ENCODE data around the gene FGR.

Gene FGR

DNA sequence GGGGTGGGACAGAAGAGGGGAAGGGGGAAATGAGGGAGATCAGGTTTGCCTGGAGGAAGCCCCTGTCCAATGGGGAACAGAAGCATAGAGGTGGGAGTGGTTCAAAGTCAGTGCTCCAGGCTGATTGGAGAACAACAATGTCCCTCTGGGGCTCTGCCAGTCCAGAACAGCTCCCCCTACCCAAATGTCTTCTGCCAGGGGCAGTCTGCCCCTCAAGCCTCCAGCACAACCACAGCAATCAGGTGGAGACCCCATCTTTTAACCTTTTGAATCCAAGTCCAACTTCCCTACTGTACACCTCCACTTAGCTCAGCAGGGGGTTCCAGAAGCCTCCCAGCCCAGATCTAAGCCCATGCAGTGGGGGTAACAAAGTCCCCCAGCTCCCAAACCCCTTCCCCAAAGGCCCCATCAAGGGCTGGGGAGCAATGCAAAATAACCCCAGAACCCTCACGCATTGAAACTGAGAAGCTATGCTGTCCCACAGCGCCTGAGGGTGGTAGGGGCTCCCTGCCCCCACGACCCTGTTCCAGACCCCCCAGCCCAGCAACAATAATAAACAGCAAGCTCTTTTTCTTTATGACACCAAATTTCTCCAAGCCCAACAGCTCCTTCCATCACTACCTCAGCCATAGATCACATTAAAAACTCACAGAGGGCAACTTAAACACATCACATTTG, 34.3 kb downstream of the FGR start:
- DNase-seq (ENCODE audit: low read depth) = no peak

DNA sequence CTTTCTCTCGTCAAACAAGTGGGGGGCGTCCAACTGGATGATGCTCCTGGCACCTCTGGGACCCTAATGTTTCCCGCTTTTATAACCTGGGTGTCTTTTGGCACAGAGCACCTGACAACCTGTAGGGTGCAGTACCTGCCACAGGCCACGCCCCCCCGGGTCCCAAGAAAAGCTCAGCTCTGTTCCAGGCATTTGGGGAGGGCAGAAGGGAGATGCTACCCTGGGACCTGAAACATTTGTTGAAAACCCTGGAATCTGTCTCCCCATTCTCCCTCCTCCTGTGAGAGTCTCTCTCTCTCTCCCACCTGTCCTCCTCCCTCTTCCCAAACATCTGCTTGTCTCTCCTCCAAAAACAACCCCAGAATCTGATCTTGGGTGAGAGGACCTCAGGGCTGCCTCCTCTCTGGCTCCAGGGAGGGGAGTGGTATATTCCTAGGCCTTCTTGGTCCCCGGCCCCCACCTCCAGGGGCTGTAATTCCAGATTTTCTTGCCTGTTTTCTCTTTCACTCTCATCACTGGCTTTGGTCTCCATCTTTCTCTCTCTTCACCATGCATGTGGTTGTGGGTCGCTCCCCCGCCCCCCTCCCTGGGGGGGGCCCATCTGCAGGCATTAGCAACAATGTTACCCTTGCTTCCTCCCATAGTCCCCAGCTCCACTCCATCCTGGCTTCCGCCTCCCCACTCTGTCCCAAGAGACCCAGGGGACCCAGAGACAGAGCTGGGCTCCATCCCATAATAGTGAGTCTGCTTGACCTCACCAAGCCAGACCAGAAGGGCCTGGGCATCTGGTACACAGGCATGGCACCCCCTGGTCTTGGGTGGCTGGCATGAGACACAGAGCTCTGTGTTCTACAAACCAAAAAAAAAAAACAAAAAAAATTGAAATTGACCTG, 35.1 kb downstream of the FGR start:
- DNase-seq (ENCODE audit: low read depth) = no peak

DNA sequence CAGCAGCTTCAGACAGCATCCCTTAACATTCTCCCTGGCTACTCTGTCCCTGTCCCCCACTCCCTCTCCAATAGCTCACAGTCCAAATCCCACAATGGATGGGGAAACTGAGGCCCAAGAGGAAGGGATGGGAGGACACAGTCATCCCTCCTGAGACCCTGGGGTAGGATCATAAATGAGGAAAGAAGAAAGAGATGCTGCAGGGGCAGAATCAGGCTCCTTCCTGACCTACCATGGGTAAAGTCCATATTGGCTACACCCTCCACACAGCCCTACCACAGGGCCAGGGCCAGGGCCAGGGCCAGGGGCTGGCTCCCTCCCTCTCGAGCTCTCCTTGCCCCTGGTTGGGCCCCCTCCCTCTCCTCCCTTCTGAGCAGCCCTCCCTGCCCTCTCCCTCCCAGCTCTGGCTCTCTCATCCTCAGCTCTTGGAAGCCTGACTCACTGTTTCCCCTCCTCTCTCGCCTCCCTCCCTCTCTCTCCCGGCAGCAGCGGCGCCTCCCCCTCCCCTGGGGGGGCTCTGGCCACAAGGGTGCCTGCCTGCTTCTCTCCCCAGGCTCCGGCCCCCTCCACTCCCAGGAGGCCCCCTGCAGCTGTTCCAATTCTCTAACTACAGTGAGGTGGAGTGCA, 36.0 kb downstream of the FGR start:
- DNase-seq (ENCODE audit: low read depth) = no peak

DNA sequence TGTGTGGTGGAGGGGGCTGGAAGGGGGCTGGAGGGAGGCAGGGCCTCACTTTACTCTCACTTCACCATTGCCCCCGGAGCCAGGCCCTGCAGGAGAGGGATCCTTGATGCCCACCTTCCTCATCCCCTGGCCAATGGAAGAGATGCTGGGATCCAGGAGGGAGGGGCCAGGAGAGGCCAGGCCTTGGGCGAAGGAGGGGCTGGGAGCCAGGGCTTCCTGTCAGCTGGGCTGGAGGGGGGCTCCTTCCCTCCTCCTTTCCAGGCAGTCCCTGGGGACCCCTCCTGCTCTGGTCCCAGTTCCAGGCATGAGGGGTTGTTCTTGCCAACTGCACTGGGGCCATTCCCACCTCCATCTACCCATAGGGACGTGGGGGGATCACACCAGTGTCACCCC, 36.7 kb downstream of the FGR start:
- DNase-seq (ENCODE audit: low read depth) = no peak

DNA sequence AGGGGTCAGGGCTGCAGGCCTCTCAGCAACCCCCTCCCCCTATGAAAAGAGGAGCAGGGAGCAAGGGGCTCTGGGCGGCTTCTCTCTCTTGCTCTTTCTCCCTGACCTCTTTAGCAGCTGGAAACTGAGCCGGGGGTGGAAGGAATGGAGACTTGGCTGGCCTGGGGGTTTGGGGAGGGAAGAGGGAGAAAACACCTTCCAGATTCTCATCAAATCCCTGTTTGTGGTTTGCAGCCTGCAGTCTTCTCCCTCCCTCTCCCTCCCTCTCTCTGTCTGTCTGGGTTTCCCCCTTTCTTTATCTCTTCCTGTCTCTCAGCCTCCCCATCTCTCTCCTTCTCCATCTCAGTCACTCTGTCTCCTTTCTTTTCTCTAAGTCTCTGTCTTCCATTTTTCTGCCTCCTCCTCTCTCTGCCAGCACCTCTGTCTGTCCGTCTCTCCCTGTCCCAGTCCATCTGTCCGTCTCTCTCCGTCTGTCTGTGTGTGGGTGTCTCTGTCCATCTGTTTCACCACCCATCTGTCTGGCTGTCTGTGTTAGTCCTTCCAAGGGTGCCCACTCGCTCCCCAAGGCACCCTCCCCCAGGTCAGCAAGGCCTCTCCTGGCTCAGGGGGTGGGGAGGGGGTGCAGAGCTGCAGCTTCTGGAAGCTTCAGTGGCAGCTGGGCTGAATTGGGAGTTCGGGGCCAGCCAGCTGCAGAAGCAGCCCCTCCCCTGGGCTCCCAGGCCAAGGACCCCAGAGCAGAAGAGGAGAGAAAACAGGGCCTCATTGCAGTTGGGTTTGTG, 37.3 kb downstream of the FGR start:
- DNase-seq (ENCODE audit: low read depth) = no peak

DNA sequence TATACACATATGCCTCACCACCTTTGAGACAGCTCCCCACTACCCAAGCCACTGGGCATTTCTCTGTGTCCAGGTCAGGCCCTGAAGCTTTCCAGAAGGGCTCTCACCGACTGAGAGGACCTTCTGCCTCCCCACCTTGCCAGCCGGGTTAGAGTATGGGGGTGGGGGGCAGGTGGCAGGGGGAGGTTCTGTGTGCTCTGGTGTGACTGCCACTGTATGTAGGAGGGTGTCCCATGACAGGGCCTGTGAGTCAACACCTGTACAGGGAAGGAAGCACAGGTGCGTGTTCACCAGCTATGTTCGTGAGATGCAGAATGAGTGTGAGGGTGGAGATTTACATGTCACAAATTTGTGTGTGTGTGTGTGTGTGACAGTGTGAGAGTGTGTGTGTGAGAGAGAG, 38.0 kb downstream of the FGR start:
- DNase-seq (ENCODE audit: low read depth) = no peak

DNA sequence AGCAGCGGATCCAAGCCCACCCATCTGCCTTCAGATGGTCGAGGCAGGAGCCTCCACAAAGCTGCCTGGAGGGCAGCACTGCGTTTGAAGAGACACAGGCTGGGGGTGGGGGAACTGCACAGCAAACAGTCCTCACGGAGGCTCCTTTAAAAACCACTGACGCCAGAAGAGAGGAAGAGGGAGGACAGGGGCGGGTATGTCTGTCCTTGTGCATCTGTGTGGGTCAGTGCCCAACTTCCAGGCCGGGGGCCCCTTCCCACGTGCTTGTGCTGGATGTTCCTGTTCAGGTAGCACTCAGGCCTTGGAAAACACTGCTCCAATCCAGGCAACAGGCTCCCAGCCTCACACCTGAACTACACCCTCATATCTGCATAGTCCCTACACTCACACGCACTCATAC, 38.7 kb downstream of the FGR start:
- DNase-seq (ENCODE audit: low read depth) = no peak

DNA sequence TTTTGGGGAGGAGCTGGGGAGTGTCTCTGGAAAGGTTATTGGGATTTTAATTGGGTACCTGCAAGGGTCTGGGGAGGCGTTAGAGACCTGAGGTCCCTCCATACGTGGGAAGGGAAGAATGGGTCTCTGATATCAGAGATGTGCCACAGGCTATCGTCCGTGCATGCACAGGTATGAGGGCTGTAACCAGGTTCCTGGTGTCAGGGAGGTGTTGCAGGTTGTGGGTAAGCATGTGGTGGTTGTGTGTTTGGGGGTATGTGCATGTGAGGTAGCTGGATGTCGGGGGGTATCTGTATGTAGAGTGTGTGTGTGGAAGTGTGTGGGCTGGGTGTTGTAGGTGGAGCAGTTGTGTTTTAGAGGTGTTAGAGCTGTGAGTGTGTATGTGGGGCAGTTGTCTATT, 39.4 kb downstream of the FGR start:
- DNase-seq (ENCODE audit: low read depth) = no peak

DNA sequence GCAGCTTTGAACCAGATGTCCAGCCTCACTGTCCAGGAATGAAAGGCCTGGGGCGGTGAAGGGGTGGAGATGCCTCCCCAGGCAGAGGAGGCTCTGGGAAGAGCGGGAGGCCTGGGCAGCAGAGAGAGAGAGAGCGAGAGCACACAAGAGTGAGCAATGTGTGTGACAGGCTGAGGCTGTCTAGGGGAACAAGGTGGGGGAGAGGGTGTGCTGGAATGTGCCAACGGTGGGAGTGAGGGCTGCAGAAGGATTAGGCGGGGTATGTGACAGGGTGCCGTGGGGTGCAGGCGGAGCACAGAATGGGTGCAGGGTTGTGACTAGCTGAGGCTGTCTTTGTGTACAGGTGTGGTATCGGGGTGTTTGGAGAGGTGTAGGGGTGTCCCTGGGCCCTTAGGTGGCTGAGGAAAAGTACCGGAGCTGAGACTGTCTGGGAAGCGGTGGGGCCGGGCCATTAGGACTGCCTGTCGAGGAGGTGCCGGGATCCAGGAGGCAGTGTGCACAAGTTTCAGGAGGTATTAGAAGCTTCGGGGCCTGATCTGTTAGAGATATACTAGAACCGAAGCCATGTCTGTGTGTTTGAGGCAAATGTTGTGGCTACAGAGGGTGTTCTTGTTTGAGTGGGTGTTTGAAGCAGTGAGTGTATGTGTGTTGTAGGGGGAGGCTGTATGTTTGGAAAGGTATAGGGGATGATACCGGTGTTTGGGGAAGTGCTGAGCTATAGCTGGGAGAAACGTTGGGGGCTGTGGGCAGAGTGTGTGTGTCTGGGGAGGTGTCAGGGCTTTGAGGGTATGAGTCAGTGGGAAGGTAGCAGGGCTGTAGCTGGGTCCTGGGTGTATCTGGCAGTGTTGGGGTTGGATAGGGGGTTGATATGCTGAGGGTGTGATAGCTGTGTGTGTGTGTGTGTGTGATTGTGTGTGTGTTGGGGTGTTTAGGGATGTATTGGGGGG, 40.1 kb downstream of the FGR start:
- DNase-seq (ENCODE audit: low read depth) = no peak

DNA sequence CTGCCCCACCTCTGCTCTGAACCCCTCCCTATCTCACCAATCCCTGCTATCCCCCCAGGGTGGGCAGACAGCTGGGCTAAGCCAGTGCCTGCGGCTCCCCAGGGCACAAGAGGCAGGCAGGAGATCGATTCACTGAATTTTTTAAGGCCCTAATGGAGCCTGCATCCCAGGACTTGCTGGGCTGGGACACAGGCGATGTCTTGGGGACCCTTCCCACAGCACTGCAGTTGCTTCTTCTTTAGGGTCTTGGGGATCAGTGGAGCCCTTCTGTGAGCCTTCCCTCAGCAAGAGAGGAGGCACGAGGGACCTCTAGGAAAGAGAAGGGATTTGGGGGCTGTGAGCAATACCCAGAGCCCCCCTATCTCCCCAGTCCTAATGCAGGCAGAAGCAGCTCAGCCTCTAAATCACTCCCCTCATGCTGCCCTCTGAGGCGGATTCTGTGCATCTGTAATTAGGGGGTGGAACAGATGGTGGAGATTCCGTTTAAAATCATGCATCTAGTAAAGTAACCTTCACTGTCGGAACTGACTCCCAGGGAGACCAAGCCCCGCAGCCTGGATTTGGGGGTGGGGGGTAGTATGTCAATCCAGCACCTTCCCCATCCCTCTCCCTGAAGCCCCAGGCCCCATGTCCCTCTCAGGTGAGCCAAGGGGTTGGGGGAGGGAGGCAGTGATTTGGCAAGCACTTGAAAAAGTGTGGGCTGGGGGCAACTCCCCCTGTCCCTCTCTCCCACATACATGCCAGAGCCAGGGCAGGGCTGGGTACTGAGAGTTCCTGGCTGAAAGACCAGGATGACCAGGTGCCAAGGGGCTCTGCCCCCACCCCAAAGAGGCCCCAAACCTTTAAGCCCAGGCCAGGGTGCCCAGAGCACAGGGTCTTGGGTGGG, 41.1 kb downstream of the FGR start:
- DNase-seq (ENCODE audit: low read depth) = no peak

DNA sequence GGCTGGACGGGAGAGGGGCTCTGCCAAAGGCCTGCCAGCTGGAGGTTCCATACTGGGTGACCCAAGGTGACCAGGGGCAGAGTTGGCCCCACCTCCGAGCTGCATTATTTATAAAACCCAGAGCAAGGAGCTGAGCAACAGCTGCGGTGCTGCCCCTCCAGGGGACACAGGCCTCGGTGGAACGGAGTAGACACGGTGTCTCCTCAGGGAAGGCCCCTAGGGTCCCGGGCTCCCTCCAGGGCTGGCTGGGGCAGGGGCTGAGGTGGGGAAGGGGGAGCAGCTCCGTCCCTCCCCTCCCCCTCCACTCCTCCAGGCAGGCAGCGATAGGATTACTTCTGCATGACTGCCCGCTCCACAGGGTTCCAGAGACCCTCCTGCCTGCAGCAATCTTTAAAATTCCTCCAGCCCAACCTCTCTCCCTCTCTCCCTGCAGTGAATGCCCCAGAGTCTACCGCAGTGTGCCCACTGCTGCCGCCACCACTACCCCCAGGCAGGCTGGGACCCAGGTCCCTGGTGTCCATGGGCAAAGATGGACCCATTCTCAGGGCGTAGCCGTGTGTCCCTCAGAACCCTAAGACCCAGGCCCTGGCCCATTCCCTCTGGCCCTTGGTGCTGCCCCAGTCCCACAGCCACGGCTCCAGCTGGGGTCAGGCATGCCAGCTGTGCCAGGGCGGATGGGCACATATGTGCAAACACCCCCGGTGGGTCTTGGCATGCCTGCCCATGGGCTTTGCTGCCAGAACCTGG, 41.9 kb downstream of the FGR start:
- DNase-seq (ENCODE audit: low read depth) = no peak

DNA sequence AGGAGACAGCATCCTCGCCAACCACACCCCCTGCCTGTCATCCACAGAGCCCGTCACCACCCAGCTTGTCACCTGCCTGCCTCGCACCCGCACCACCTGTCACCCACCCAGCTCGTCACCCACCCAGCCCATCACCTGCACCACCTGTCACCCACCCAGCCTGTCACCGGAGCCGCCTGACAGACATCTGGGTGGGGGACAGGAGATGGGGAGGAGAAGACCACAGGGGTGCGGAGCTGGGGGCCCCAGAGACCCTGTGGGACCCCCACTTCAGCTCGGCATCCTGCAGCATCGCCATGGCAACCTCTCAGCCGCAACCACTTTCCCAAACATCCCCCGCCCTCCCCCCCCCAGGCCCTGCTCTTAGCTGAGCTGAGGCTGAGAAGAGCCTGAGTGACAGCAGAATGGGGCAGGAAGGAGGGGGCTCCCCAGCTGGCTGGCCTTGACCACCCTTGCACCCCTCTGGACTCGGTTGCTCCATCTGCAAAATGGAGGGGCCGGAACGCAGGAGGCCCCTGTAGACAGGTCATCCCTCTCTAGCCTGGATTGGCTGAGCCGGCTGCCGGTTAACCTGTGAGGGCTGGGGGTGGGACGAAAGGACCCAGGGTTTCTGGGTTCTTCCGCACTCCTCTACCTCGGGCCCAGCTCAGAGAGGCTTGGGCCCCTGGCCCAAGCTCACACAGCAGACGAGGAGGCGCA, 42.6 kb downstream of the FGR start:
- DNase-seq (ENCODE audit: low read depth) = no peak

DNA sequence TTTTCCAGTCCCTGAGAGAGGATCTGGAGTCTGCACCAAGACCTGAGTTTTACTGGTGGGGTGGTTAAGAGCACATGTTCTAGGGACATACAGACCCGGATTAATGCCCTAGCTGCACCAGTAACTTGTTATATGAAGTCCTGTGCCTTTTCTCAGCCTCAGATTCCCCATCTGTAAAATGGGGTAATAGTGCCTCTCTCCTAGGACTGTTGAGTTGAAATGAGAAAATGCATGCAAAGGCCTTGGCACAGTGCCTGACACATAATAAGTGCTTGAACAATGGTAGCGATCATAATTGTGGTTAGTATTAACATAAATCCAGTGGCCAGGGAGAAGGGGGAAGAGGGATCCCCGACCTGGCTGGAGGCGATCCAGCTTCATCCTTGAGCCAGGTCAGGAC, 43.4 kb downstream of the FGR start:
- no peak for DNase-seq (ENCODE audit: low read depth)

DNA sequence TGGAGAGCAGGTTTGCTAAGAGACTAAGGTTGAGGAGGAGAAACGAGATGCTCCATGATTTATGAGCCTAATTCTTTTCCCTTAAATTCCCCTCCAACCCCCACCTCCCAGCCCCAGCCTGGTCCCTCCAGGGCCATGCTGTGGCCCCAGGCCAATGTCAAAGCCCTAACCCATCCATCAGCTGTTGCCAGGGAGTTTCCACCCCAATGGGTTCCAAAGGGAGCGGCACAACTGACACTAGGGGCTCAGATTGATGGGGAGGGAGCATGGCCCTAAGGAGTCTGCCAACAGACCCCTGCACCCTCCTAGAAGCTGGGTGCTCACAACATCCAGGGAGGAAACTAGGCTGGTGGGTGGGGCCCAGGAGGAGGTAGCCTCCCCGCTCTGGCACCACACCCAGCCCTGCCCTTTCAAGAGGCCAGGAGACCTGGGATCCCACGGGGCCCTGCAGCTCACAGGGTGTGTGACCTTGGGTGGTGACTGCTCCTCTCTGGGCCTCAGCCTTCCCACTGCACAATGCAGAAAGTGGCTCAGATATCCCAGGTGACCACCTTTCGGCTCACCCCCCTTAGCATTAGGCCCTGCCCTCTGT, 44.0 kb downstream of the FGR start:
- DNase-seq (ENCODE audit: low read depth) = no peak

DNA sequence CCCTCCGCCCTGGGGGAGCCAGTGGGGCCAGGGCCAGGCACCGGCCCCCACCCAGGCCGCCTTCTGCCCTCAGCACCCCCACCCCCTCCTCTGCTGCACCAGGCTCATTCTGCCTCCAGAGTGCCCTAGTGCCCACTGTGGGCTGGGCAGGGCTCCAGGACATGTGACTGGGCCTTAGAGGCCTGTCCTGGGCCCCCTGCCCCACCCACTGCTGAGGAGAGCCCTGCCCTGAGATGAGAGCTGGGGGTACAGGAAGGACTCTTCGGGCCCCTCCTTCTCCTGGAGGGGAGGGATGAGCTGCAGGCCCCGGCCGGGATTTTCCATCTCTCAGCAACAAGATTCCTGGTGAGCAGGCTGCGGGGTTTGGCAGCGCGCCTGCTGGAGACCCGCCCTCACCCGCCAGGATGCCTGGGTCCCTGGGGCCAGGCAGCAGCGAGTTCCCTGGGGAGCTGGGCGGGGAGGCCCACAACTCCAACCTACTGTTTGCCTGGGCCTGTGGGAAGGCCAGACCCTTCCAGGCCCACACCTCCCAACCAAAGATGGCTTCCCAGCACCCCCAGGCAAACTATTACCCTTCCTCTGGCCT, 45.1 kb downstream of the FGR start:
- DNase-seq (ENCODE audit: low read depth) = no peak

DNA sequence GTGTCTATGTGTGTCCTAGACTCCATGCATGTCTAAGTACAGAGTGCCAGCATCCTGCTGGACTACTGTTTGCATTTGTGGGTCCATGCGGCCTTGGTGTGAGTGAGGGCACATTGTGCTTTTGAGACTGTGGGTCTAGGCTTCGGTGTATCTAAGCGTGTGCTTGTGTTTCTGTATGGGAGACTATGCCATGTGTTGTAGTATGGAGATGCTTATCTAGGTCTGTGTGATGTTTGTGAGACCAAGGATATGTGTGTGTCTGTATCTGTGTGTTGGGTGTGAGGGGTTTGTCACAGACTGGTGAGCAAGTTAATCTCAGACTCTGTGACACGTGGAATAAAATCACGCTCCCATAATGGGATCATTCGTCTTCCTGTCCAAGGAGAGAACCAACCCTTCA, 45.5 kb downstream of the FGR start:
- DNase-seq (ENCODE audit: low read depth) = no peak

DNA sequence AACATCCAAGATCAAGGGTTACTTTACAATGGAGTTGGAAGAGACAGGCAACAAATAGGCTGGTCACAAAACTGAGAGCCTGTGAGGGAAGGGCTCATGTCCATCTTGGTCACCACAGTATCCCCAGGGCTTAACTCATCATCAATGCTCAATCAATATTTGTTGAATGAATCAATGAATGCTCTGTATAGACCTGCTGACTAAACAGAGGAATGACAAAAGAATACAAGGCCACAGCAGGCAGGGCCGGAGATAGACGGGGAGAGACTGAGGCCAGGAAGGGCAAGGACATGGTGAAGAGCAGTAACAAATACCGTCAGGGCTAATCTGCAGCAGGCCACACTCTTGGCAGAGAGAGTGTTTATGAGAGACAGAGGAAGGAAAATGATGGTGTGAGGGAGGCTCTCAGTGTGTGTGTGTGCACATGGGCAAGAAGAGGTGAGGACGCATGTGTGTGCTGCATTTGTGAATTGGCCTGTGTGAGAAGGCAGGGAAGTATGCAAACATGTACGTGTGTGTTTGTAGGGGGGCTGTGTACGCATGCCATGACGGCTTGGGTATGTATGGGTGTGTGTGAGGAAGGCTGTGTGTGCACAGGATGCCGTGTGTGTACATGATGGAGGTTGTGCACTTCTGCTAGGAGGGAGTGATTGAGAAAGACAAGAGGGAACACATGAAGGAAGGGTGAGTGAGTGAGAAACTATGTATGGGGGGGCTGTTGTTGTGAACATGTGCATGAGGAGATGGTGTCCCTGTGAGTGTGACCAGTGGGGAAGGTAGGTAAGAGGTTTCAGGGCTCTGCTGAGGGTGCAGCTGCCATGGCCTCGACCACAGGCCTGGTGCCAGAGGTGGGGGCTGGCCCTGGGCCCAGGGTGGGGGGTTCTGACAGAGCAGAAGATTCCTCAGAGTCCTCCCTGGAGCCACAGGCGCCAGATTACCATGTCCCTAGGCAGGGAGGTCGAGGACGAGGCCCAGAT, 46.4 kb downstream of the FGR start:
- no peak for DNase-seq (ENCODE audit: low read depth)

All from T-helper 22 cell (primary cell).